Measurements from ENCODE around the gene INPP5E.

The INPP5E gene

DNA sequence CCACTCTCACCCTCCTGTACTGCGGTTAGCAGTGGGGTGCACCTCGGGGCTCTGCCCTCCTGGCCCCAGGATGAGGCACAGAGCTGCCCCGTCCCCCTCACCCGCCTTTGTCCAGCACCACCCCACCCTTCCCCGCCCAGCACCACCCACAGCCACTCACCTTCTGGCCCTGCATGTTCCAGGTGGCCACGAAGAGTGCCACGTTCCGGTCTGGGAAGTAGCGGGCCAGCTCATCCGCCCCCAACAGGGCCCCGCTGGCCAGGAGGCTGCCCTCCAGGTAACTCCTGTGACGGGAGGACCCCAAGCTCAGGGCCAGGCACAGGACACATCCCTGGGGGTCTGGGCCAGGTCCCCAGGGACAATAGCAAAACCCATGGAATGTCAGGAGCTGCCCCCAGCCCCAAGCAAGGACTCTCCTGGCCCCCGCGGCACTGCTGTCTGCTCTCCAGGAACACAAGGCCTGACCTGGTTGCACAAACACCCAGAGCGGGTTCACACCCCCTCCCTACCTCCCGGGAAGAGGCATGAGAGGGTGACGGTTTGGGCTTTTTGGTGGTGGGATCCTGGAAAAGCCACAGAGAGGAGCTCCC is 5.0 kb downstream of the INPP5E start:
- TF ChIP-seq POLR2AphosphoS5 (IDR thresholded peaks at IDR 0.05; ENCODE audit: low read depth, low read length) (no peak), FOXP2 (optimal IDR thresholded peaks at IDR 0.05; ENCODE audit: borderline replicate concordance, extremely low read depth, extremely low read length, insufficient read depth) (no peak), SIN3A (IDR thresholded peaks at IDR 0.05; ENCODE audit: borderline replicate concordance, insufficient read depth, low read length) (no peak), TAF1 (IDR thresholded peaks at IDR 0.05; ENCODE audit: borderline replicate concordance, insufficient read depth, low read length) (no peak)
- TF ChIP-seq, protein P1, sequence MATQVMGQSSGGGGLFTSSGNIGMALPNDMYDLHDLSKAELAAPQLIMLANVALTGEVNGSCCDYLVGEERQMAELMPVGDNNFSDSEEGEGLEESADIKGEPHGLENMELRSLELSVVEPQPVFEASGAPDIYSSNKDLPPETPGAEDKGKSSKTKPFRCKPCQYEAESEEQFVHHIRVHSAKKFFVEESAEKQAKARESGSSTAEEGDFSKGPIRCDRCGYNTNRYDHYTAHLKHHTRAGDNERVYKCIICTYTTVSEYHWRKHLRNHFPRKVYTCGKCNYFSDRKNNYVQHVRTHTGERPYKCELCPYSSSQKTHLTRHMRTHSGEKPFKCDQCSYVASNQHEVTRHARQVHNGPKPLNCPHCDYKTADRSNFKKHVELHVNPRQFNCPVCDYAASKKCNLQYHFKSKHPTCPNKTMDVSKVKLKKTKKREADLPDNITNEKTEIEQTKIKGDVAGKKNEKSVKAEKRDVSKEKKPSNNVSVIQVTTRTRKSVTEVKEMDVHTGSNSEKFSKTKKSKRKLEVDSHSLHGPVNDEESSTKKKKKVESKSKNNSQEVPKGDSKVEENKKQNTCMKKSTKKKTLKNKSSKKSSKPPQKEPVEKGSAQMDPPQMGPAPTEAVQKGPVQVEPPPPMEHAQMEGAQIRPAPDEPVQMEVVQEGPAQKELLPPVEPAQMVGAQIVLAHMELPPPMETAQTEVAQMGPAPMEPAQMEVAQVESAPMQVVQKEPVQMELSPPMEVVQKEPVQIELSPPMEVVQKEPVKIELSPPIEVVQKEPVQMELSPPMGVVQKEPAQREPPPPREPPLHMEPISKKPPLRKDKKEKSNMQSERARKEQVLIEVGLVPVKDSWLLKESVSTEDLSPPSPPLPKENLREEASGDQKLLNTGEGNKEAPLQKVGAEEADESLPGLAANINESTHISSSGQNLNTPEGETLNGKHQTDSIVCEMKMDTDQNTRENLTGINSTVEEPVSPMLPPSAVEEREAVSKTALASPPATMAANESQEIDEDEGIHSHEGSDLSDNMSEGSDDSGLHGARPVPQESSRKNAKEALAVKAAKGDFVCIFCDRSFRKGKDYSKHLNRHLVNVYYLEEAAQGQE (IDR thresholded peaks at IDR 0.05; ENCODE audit: insufficient read depth in 1 of 2, low read depth in 2 of 2, low read length in 2 of 2): no peak

DNA sequence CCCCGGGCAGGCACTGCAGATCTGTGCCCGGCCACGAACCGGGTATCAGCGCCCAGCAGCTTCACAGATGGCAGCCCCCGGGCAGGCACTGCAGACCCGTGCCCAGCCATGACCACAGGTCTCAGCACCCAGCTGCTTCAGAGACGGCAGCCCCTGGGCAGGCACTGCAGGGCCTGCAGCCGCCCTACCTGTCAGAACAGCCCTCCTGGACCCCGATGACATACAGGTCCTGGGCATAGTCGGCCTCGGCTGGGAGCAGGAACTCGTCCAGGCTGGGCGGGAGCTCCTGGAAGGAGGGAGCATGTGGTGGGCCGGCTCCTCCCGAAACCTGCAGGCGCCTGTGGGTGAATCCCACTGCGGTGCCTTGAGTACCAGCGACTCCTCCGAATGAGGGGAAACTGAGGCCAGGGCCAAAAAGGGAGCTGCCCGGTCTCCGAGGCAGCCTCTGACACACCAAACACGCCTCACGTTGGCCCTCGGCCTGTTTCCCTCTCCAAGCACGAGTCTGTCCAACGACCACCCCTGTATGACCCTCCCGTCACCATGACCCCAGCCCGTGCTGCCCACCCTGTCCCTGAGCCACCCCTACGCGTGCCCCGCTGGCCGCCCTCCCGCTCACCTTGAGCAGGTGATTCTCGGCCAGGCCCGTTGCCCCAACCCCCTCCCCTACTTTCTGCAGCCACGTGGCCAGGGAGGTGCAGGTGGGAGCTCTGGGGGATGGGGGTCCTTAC is 5.6 kb downstream of the INPP5E start:
- TF ChIP-seq POLR2AphosphoS5 (IDR thresholded peaks at IDR 0.05; ENCODE audit: low read depth, low read length) (no peak), SIN3A (IDR thresholded peaks at IDR 0.05; ENCODE audit: borderline replicate concordance, insufficient read depth, low read length) (no peak), TAF1 (IDR thresholded peaks at IDR 0.05; ENCODE audit: borderline replicate concordance, insufficient read depth, low read length) (no peak), FOXP2 (optimal IDR thresholded peaks at IDR 0.05; ENCODE audit: borderline replicate concordance, extremely low read depth, extremely low read length, insufficient read depth) (no peak)
- TF ChIP-seq, protein P1 (IDR thresholded peaks at IDR 0.05; ENCODE audit: insufficient read depth in 1 of 2, low read depth in 2 of 2, low read length in 2 of 2): no peak

DNA sequence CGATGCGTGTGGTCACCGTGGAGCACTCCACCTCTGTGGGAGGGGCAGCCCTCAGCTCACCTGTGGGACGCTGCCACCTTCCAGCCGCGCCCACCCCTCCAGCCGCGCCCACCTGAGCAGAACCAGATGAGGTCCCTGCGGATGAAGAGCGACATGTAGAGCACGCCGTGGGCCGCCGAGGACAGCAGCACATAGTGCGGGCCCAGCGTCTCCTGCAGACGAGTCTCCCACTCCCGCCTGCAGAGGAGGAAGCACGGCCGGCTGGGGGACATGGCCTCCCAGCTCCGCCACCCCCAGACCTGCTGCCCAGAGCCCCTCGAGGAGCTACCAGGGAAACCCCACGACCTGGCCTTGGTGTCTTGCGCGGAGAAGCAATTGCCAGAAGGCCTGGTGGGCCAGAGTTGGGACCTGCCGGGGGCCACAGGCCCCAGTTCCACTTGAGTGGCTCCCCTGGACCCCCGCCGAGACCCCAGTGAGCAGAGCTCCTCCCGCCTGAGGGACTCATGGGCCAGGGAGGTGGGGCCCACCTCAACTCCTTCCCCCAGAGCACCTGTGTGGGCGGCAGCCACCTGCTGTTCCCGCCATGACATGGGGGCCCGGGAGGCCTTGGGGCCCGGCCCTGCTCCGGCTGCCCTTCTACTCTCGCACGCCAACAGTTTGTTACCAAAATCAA is 6.5 kb downstream of the INPP5E start:
- no peak for TF ChIP-seq POLR2AphosphoS5 (IDR thresholded peaks at IDR 0.05; ENCODE audit: low read depth, low read length)
- TF ChIP-seq FOXP2 (optimal IDR thresholded peaks at IDR 0.05; ENCODE audit: borderline replicate concordance, extremely low read depth, extremely low read length, insufficient read depth): no peak
- TF ChIP-seq TAF1 (IDR thresholded peaks at IDR 0.05; ENCODE audit: borderline replicate concordance, insufficient read depth, low read length): no peak
- TF ChIP-seq, protein P1 (IDR thresholded peaks at IDR 0.05; ENCODE audit: insufficient read depth in 1 of 2, low read depth in 2 of 2, low read length in 2 of 2): no peak
- no peak for TF ChIP-seq SIN3A (IDR thresholded peaks at IDR 0.05; ENCODE audit: borderline replicate concordance, insufficient read depth, low read length)

DNA sequence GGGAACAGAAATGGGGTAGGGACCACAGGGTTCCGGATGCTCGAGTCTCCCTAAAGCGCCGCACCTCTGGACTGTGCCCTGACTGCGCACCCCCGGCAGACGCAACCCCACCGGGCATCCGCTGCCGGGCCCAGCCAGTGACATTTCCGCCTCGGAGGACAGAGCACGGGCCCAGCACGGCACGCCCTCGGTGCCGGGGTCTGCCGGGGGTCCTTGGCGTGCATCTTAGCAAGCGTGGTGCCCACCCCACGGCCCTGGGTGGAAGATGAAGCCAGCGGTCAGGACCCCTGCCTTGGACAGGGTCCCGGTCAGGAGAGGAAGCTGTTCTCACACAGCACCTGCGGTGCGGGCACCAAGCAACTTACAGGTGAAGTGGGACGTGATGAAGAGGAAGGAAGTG is 7.1 kb downstream of the INPP5E start:
- TF ChIP-seq SIN3A (IDR thresholded peaks at IDR 0.05; ENCODE audit: borderline replicate concordance, insufficient read depth, low read length) (no peak), FOXP2 (optimal IDR thresholded peaks at IDR 0.05; ENCODE audit: borderline replicate concordance, extremely low read depth, extremely low read length, insufficient read depth) (no peak), TAF1 (IDR thresholded peaks at IDR 0.05; ENCODE audit: borderline replicate concordance, insufficient read depth, low read length) (no peak), POLR2AphosphoS5 (IDR thresholded peaks at IDR 0.05; ENCODE audit: low read depth, low read length) (no peak)
- TF ChIP-seq, protein P1 (IDR thresholded peaks at IDR 0.05; ENCODE audit: insufficient read depth in 1 of 2, low read depth in 2 of 2, low read length in 2 of 2): no peak
